ENCODE results near the gene PPIG. TPM values are rescaled to one million over a fixed set of nuclear protein-coding genes. Genes with fewer than 3 reads are reported as not detected.

The PPIG gene
- total RNA-seq, 2 experiments from 2014 or later, result 83.4 to 87.8 TPM

DNA sequence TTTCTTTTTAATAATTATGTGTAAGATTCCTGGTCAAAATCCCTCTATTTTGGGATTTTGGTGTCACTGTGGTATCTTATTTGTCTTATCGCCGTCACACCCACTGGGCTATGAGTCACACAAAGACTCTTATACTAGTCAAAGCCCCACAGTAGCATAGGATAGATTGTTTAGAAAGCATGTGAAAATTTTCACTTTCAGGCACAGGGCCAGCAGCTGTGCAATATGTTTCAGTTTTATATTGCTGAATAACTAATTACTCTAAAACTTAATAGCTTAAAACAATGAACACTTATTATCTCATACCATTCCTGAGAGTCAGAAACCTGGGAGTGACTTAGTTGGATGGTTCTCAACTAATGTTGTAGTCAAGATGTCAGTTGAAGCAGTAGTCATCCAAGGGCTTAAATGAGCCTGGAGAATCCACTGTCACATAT is 86.1 kb downstream of the PPIG start:
- no peak overlapping the region for H3K27ac ChIP-seq (ENCODE audit: low read depth in 1 of 2, low read length in 2 of 2)
- Mint-ChIP-seq H3K4me3 (no peak overlapping the region), H3K27ac (no peak overlapping the region), H3K4me1 (ENCODE audit: low read depth) (no peaks in the 10 kb centered on the region), H3K27me3 (peaks cover 19% of the 10 kb centered on the region), H3K36me3 (ENCODE audit: low read depth) (no peaks in the 10 kb centered on the region), H3K9me3 (no peaks in the 10 kb centered on the region)
- no peaks in the 10 kb centered on the region for H3K36me3 ChIP-seq (ENCODE audit: insufficient read depth, low read length)
- no peaks in the 10 kb centered on the region for H3K27me3 ChIP-seq (ENCODE audit: control insufficient read depth in 1 of 2, insufficient read depth in 2 of 2, low read length in 2 of 2)
- POLR2A ChIA-PET, result no interaction called here
- DNase-seq (no peak), ATAC-seq (ENCODE audit: poor library complexity) (no peak)
- no peaks in the 10 kb centered on the region for H3K9me3 ChIP-seq (ENCODE audit: control insufficient read depth in 1 of 2, insufficient read depth in 1 of 2, low read length in 2 of 2)
- CTCF ChIA-PET, result no interaction called here
- H3K4me3 ChIP-seq (ENCODE audit: low read length), result no peak overlapping the region
- TF ChIP-seq, protein P1, sequence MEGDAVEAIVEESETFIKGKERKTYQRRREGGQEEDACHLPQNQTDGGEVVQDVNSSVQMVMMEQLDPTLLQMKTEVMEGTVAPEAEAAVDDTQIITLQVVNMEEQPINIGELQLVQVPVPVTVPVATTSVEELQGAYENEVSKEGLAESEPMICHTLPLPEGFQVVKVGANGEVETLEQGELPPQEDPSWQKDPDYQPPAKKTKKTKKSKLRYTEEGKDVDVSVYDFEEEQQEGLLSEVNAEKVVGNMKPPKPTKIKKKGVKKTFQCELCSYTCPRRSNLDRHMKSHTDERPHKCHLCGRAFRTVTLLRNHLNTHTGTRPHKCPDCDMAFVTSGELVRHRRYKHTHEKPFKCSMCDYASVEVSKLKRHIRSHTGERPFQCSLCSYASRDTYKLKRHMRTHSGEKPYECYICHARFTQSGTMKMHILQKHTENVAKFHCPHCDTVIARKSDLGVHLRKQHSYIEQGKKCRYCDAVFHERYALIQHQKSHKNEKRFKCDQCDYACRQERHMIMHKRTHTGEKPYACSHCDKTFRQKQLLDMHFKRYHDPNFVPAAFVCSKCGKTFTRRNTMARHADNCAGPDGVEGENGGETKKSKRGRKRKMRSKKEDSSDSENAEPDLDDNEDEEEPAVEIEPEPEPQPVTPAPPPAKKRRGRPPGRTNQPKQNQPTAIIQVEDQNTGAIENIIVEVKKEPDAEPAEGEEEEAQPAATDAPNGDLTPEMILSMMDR (IDR thresholded peaks at IDR 0.05), result no peak
- no peaks in the 10 kb centered on the region for H3K4me1 ChIP-seq (ENCODE audit: insufficient read depth, low read length)
- intact Hi-C loops (cut with DNase I, micrococcal nuclease), result loop anchor here in 1 of 2 experiments (10.0 kb wide), 1 partner anchor 145 kb away; no protein-coding TSS in a partner anchor

DNA sequence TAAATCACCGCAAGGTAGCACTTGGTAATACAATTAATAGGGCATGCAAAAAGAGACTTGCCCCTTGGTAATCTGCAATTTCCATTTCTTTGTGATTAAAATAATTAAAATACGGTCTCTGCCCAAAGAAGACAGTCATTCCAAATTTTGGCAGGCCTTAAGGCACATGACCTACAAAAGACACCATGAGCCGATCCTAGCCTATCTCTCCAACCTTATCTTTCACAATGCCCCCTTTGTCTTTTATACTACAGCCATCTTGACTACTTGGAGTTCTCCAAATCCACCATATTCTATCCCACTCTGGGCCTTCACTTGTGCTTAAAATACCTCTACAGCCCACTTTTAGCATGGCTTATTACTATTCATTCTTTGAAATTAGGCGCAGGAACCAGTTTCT is 86.8 kb downstream of the PPIG start:
- no peak overlapping the region for H3K27ac ChIP-seq (ENCODE audit: low read depth in 1 of 2, low read length in 2 of 2)
- H3K9me3 ChIP-seq (ENCODE audit: control insufficient read depth in 1 of 2, insufficient read depth in 1 of 2, low read length in 2 of 2), result no peaks in the 10 kb centered on the region
- no peak overlapping the region for H3K27ac Mint-ChIP-seq
- no peaks in the 10 kb centered on the region for H3K4me1 ChIP-seq (ENCODE audit: insufficient read depth, low read length)
- no peaks in the 10 kb centered on the region for H3K36me3 ChIP-seq (ENCODE audit: insufficient read depth, low read length)
- intact Hi-C loops (cut with DNase I, micrococcal nuclease), result loop anchor here in 1 of 2 experiments (10.0 kb wide), 1 partner anchor 146 kb away; no protein-coding TSS in a partner anchor
- H3K27me3 ChIP-seq (ENCODE audit: control insufficient read depth in 1 of 2, insufficient read depth in 2 of 2, low read length in 2 of 2), result no peaks in the 10 kb centered on the region
- no peak for ATAC-seq (ENCODE audit: poor library complexity)
- no peaks in the 10 kb centered on the region for H3K4me1 Mint-ChIP-seq (ENCODE audit: low read depth)
- H3K27me3 Mint-ChIP-seq, result peaks cover 26% of the 10 kb centered on the region
- no peaks in the 10 kb centered on the region for H3K36me3 Mint-ChIP-seq (ENCODE audit: low read depth)
- TF ChIP-seq, protein P1 (IDR thresholded peaks at IDR 0.05), result no peak
- DNase-seq, result no peak
- H3K9me3 Mint-ChIP-seq, result no peaks in the 10 kb centered on the region
- ChIA-PET POLR2A (no interaction called here), CTCF (no interaction called here)
- no peak overlapping the region for H3K4me3 ChIP-seq (ENCODE audit: low read length)
- no peak overlapping the region for H3K4me3 Mint-ChIP-seq

DNA sequence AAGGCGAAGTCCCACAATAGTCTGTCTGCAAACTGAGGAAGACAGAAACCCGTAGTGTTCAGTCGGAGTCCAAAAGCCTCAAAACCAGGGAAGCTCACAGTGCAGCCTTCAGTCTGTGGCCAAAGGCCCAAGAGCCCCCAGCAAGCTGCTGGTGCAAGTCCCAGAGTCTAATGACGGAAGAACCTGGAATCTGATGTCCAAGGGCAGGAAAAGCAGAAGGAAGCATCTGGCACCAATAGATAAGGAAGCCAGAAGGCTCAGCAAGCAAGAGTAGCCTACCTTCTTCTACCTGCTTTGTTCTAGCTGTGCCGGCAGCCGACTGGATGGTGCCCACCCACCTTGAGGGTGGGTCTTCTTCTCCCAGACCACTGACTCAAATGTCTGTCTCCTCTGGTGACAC is 88.3 kb downstream of the PPIG start:
- no peak for DNase-seq
- H3K9me3 Mint-ChIP-seq, result no peaks in the 10 kb centered on the region
- Histone ChIP-seq H3K4me3 (ENCODE audit: low read length) (no peak overlapping the region), H3K9me3 (ENCODE audit: control insufficient read depth in 1 of 2, insufficient read depth in 1 of 2, low read length in 2 of 2) (no peaks in the 10 kb centered on the region), H3K36me3 (ENCODE audit: insufficient read depth, low read length) (no peaks in the 10 kb centered on the region), H3K4me1 (ENCODE audit: insufficient read depth, low read length) (no peaks in the 10 kb centered on the region), H3K27me3 (ENCODE audit: control insufficient read depth in 1 of 2, insufficient read depth in 2 of 2, low read length in 2 of 2) (peaks cover 0 to 5% of the 10 kb centered on the region in 2 experiments), H3K27ac (ENCODE audit: low read depth in 1 of 2, low read length in 2 of 2) (no peak overlapping the region)
- no peak overlapping the region for H3K4me3 Mint-ChIP-seq
- CTCF ChIA-PET, result no interaction called here
- intact Hi-C loops (cut with DNase I, micrococcal nuclease), result loop anchor here in 1 of 2 experiments (10.0 kb wide), 1 partner anchor 148 kb away; no protein-coding TSS in a partner anchor
- H3K36me3 Mint-ChIP-seq (ENCODE audit: low read depth), result no peaks in the 10 kb centered on the region
- TF ChIP-seq, protein P1 (IDR thresholded peaks at IDR 0.05), result no peak
- no peak for ATAC-seq (ENCODE audit: poor library complexity)
- H3K27ac Mint-ChIP-seq, result no peak overlapping the region
- H3K27me3 Mint-ChIP-seq, result peaks cover 31% of the 10 kb centered on the region
- POLR2A ChIA-PET, result no interaction called here
- no peaks in the 10 kb centered on the region for H3K4me1 Mint-ChIP-seq (ENCODE audit: low read depth)

Data from CD4-positive, alpha-beta T cell (primary cell).